Stimulated activated CD4-positive, alpha-beta T cell treated with anti-CD3 and anti-CD28 coated beads, TNF-alpha, amount 100 ng/mL, for 24 hours (primary cell): ENCODE results near the gene HMGXB4.

Source experiments
- DNase-seq, 3 experiments: peaks; one replicate each; pipeline ENCODE4 v3.0.0-alpha.2; 2020; ENCODE audit warnings: low read depth in 3 of 3

HMGXB4 gene

DNA sequence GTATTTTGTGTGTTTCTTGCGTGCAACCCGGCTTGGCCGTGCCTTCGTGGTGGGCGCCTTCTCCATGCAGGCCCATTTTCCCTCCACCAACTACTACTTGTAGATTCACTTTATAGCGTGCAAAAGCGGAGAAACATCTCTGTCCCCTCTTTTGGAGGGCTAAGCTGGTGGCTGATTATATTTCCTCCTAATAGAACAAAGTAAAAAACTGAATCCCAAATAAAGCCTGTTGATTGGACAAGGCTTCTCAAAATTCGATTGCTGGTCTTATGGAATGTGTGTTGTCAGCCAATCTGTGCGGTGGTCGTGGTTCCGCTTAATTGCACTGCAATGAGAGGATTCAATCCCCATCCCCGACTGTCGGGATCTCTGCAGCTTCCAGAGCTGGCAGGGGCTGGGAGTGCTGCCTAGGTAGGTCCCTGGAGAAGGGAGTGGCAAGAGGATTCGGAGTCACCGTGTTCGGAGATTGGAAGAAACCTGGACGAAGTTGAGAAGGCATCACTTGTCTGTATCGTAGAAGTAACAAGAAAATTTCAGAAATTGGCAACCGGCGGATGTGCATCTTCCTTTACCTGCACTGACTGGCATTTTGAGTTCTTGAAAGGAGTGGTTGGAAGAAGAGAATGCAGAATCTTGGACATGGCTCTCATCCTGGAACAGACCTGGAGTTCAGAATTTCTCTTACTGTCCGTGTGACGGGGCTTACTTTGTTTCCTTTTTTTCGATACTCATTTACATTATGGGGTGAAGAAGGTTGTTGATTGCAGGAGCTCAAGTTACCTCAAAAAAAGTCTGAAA lies 1.1 kb downstream of the HMGXB4 start:
- DNase-seq, result no peak

- DNase-seq, result no peak
These were observed 7.7 kb downstream of the HMGXB4 start for GRCh38 chr22:35264986-35265385.

DNA sequence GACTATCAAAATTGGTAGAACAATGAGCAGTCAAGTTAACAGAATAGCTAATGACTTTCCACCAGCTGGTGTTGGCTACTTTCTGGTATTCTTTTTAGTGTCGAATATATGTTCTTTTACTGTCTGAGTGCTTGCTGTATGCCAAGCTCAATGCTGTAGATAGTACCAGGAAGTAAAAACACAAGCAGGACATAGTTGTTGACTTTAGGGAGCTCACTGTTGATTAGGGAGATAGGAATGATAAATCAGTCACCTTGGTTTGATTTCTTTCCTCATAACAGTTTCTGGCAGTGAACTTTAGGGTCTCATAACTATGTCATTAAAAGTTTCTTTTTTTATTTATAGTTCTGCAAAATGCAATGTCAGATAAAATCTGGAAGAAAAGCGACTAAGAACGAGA lies 9.0 kb downstream of the HMGXB4 start:
- no peak for DNase-seq

DNA sequence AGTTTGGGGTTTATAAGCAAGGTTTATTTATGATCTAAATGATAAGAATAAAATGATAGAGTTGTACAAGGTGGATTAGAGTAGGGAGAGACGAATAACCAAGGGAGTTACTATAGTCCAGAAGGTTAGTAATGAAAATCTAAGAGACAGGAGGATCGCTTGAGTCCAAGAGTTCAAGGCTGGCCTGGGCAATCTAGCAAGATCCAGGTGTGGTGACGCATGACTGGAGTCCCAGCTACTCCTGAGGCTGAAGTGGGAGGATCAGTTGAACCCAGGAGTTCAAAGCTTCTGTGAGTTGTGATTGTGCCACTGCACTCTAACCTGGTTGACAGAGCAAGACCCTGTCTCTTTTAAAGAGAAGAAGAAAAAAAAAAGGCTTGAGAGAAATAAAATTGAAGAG lies 12.3 kb downstream of the HMGXB4 start:
- DNase-seq, result no peak

DNA sequence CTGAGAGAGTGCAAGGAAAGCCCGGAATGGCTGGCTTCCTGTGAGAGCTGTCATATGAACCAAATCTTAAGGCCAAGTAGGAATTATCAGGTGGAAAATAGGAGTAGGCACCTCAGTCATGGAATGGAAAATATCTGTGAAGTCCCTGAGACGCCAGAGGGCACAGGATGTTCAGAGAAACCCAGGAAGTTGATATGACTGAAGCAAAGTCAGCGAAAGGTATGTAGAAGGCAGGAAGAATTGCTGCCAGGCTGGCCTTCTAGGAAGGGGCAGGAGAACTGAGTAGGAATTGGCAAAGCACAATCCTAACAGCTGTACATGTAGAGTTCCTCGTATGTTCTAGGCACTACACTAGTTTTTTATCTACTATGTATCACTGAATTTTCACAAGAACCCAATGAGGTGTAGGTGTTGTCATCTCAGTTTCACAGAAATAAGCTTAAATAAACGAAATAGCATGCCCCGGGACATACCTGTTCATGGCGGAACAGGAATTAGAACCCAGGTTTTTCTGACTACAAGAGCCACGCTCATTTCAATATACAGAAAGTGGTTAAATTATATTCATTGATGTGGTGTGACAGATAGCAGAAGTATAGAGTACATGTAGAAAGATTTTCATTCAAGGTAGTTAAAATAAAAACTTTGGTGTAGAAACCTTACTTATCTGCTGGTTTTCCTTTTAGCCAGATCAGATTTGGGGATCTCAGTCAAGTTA lies 17.0 kb downstream of the HMGXB4 start:
- DNase-seq, result no peak

DNA sequence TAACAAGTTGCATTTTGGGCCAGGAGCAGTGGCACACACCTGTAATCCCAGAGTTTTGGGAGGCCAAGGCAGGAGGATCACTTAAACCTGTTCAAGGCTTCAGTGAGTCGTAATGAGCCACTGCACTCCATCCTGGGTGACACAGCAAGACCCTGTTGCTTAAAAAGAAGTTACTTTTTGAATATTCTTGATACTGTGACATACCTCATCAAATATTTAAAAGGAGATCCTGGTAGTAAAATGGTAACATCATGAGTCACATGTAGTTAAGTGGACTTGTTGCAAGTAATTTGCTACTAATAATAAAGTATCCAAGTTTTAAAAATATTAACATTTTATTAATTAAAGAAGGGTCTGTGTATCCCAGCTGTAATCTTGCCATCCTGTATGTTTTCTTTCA lies 18.3 kb downstream of the HMGXB4 start:
- DNase-seq, result no peak

DNA sequence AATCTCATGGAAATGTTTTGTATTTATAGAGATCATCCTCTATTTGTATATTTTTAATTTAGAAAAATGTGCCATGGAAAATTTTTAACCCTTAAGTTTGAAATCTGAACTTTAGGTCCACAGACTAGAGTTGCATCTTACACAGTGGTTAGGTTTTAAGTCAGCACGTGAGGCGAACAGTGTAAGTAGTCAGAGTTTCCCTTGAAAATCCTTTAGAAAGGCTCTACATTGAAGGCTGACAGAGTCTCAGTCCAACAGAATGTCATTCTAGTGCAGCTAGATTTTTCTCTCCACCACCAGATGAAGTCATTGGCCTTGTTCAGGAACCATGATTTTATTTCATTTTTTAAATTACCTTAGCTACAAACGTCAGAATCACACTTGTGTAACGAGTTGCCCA lies 18.7 kb downstream of the HMGXB4 start:
- no peak for DNase-seq

DNA sequence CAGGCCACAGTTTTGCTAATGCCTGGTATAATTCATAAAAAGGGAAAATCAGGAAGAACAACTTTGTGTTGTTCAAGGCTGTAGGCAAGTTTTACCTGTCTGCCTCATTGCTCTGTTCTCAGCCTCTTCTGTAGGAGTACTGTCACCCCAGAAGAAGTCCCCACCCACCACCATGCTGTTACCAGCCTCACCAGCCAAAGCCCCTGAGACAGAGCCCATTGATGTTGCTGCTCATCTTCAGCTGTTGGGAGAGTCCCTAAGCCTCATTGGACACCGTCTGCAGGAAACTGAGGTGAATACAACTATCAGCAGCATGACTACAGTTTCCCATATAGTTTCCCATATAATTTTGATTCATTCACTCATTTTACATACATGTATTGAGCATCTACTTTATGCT lies 30.8 kb downstream of the HMGXB4 start:
- no peak for DNase-seq

- no peak for DNase-seq
These were observed 35.5 kb downstream of the HMGXB4 start for GRCh38 chr22:35292786-35293185.

GRCh38 chr22:35296051-35296450 lies 38.8 kb downstream of the HMGXB4 start:
- DNase-seq, result no peak

DNA sequence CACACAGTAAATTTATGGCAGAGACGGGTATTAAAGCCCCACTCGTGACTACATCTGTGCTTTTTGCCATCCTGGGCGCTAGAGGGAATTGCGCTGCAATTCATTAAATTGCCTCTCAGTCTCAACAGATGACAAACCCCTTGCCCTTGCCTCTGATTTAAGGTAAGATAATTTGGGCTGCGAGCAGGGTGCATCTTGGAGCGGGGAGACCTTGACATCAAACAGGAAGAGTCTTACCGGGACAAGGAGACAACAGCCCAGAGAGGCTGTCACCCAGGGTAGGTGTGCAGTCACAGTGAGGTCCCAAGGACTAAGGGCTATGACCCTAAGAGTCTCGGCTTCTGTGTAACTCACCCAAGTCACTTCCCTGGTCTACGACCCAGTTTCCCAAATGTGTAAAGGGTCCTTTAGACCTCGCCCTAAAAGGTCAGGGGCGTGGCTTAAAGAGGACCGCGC lies 42.0 kb downstream of the HMGXB4 start:
- DNase-seq, result no peak

DNA sequence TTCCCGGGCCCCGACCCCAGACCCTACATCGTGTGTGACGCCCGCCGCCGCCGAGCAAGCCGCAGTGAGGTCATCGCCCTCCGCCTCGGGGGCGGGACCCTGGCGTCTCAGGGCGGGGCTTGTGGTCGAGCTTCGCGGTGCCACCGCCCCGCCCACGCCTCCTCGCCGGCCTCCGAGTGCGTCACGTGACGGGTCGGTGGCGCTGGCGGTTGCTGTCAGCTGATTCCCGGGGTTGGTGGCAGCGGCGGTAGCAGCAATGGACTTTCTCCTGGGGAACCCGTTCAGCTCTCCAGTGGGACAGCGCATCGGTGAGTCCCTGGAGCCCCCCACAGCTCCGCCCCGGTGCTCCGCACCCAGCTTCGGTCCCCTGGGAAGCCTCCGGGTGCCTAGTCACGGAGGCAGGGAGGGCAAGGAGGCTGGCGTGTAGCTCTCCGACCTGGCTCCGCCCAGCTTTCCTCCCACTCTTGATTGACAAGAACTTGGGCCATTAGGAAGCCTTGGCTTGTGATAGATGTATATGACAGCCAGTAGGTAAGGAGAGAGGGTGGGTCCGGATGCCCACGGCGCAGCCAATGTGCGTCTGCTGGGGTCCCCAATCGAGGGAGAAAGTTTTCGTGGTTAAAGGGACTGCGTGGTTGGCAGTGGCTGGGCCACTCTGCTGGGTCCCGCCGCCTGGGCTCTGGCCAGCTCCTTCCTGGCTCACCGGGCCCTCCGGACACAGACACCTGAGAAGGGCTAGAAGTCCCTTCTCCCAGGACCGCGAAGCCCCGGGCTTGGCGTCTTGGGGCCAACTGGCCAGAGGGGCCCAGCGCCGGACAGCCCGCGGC lies 42.6 kb downstream of the HMGXB4 start, which contains the start of gene TOM1:
TSS of gene TOM1 (plus strand) at position 222 of the 827 bp plus-strand sequence. CDS start at position 257, 35 bp downstream.
- peak; percentile 92 to 95 (median 94) for DNase-seq

GRCh38 chr22:35301372-35301874 lies 44.1 kb downstream of the HMGXB4 start:
- no peak for DNase-seq

- no peak for DNase-seq
These were observed 45.8 kb downstream of the HMGXB4 start for GRCh38 chr22:35303029-35303624.

GRCh38 chr22:35305525-35306070 lies 48.3 kb downstream of the HMGXB4 start:
- no peak for DNase-seq

GRCh38 chr22:35306350-35306967 lies 49.2 kb downstream of the HMGXB4 start:
- no peak for DNase-seq

GRCh38 chr22:35307372-35307771 lies 50.1 kb downstream of the HMGXB4 start:
- no peak for DNase-seq

- no peak for DNase-seq
These were observed 50.6 kb downstream of the HMGXB4 start for GRCh38 chr22:35307892-35308291.

DNA sequence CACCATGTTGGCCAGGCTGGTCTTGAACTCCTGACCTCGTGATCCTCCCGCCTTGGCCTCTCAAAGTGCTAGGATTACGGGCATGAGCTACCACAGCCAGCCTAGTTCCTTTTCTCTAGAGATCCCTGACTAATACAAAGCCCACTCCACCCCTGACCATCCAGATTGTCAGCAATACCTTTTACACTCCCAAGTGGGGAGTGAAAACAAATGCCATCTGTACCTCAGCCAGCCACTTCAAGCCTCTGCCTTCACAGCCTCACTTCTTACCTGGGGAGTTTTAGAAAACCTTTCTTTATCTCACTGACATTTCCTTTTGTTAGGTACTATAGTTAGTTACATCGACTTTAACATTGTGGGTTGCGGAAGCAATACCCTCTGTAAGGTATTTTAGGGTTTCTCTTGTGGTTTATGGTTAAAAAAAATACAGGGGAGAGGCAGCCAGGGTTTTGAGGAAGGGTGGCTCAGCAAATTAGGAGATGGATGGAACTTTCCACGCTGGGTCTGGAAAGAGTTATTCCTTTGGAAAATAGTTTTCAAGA lies 51.3 kb downstream of the HMGXB4 start:
- no peak for DNase-seq
